GM21515 (cell line): ENCODE measurements around the gene TUBGCP2.

Experiments
- ATAC-seq: cut with Tn5 transposase; IDR thresholded peaks from one replicate; pipeline ENCODE4 v1.9.1; 2021; ENCODE audit not compliant: unreplicated experiment

The TUBGCP2 gene

GRCh38 chr10:133308421-133309099, at the start of gene TUBGCP2, which contains the start of gene ZNF511:
TUBGCP2 (minus strand) TSS chr10:133308872; CDS start chr10:133302941, 5,931 bp downstream.
ZNF511 (plus strand) TSS chr10:133308914; CDS start chr10:133308944, 30 bp downstream.
- ATAC-seq = peak; percentile 74

DNA sequence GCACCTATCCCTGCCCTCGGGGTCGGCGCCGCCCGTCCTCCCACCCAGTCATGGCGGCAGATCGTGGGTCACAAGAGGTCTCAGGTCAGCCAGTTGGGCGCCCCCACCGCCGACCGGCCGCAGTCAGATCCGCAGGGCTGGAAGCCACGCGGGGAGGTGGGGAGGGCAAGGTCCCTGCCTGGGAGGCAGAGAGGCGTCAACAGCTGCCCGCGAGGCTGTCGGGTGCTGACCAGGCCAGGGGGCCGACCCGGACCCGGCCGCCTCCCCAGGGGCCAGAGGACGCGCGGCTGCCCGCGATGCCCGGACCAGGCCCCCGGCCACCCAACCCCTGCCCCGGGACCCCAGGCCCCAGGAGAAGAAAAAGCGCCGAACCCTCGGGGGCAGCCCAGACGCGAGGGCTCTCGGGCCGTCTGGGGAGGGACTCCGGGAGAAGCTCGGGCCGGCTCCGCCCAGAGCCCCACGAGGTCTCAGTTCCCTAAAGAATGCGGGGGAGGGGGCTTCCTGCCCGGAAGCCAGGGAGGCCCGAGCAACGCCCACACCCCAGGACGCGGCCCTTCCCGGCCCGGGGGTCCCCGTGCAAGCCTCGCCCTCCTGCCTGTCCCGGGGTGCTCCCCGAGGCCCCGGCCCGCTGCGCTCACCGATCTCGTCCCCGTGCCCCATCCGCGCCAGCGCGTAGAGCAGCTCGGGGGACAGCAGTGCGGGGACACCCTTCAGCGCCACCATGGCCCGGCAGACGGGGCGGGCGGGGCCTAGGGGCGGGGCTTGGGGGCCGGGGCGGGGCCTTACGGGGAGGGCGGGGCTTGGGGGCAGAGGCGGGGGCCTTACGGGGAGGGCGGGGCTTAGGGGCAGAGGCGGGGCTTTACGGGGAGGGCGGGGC, 48.9 kb upstream of the TUBGCP2 start, which contains the start of gene FUOM:
Gene FUOM, minus strand, starts transcription at position 735 of the 877 bp plus-strand sequence. Its CDS starts 12 bp downstream, at position 723.
- ATAC-seq = peak; percentile 57

DNA sequence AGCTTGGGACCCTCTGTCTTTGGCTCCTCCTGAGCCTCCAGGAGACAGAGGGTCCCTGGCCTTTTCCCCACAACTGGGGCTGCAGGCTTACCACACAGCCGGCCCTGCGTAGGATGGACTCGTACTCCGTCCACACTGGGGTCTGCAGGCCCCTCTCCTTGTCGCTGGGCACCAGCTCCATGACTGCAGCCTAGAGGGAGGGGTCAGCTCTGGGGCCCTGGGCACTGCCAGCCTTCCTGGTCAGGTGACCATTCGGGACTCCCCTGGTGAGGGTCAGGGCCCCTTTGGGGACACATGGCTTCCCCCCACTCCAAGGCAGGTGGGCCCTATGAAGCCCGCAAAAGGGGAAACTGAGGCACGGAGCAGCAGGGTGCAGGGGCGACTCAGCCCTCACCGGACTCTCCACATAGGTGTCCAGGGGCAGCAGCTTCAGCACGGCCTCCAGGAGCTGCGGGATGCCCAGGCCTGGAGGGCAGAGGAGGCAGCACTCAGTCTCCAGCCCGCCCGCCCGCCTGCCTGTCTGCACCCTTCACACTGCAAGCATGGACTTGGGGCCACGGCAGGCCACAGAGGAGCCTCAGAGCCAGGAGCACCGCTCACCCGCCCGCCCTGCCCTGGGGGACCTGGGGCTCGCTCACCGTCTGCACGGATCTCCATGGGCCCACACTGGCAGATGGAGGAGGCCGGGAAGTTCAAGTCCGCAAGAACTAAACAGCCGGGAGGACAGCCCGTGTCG, 48.0 kb upstream of the TUBGCP2 start:
- no peak for ATAC-seq

DNA sequence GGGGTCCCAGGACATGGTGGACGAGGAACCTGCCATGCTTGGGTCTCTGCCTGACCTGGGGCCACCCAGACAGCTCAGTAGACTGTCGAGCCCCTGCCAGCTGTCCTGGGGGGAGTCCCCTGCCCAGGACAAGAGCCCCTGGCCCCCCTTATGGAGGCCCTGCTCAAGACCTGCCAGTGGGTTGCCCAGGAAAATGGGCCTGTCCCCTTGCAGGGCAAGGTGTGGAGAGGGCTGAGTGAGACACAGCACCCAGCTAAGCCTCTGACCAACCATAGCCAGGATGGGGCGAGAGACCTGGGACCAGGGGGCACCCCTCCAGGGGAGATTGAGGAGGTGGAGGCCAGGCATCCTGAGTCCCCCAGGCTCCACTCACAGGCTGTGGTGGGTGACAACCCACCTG, 47.3 kb upstream of the TUBGCP2 start:
- ATAC-seq = no peak

DNA sequence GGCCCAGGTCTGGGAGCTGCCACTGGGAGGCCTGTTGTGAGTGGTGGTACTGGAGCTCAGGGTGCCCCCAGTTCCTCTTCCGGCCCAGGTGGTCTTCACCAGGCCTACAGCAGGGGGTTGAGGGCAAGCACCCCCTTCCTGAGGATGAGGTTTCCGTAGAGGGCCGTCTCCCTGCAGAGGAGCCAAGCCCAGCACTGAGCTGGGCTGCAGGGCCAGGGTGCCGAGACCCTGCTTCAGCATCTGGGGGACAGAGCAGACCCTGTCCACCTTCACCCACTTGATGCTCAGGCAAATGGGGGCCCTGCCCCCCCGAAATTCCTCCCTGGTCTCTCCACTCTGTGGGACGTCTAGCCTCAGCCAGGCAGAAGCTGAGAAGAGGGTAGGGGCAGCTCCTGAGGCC, 46.6 kb upstream of the TUBGCP2 start:
- no peak for ATAC-seq

DNA sequence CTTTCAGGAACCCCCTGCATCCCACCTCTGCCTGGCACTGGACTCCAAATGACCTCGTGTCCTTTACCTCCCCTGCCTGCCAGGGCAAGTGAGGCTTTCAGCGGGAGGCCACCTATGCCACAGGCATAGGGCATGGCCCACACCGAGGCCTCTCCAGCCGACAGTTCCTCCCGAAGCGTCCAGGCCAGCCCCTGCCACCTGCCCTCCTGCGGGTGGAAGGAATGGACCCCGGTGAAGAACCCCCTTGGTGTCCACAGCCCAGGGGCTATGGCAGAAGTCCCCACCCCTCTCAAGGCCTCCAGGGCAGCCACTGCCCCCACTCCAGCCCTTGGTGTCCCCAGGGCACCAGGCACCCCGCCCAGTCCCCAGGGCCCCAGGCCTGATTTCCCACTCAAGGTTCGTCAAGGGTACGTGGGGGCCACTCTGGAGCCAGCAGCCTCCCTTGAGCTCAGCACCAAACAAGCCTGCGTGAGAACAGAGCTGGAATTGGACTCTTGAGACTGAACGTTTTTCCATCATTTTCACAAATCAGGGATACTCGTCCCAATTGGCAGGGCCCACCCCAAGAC, 46.1 kb upstream of the TUBGCP2 start:
- ATAC-seq = no peak

GRCh38 chr10:133353988-133354605, 45.4 kb upstream of the TUBGCP2 start:
- ATAC-seq = no peak

GRCh38 chr10:133353202-133353959, 44.7 kb upstream of the TUBGCP2 start:
- ATAC-seq = no peak

DNA sequence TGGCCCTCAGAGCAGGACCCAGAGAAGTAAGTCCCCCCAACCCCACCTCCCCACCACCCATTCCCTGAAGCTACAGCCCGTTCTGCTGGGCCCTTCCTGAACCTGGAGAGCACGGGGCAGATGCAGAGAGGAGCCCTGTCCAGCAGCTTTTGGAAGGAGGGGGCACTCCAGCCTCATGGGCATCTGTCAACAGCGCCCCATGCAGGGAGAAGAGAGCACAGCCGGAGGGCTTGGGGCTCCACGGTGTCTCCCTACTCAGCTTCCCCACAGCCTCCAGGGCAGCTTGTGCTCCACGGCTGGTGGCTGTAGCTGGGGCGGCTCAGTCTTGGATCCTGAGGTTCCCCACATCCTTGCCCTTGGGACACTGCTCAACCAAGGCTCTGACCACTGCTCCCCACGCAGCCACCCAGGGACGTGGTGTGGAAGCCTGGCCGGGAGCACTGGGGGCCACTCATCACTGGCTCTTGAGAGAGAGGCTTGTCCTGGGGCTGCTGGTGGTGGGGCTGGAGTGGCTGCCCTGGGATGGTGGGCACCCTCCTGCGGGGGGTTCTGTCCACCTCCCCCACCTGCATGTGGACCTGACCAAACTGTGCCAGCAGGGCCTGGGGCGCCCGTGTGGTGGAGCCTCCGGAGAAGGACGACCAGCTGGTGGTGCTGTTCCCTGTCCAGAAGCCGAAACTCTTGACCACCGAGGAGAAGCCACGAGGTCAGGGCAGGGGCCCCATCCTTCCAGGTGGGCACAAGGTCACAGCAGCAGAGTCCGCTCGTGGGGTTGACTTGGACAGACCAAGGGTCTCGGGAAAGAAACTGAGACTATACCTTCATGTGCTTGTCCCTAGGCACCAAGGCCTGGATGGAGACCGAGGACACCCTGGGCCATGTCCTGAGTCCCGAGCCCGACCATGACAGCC, 43.0 kb upstream of the TUBGCP2 start:
- no peak for ATAC-seq

- no peak for ATAC-seq
Measured at GRCh38 chr10:133350950-133351329, 42.3 kb upstream of the TUBGCP2 start.

- no peak for ATAC-seq
Measured at GRCh38 chr10:133350283-133350949, 41.7 kb upstream of the TUBGCP2 start.

- no peak for ATAC-seq
Measured at GRCh38 chr10:133349577-133350011, 40.9 kb upstream of the TUBGCP2 start.

DNA sequence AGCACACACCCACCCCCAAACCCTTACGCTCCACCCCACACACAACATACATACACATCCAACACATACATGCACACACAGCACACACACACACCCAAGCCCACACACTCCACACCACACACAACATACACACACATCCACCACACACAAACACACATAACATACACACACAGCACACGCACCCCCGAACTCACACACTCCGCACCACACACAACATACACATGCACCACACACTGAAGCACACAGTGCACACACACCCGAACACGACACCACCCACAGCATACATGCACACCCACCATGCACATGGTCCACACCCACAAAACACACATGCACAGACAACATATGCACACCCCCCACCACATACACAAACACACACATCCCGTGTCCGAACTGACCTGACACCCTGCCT, 40.5 kb upstream of the TUBGCP2 start:
- ATAC-seq = no peak

DNA sequence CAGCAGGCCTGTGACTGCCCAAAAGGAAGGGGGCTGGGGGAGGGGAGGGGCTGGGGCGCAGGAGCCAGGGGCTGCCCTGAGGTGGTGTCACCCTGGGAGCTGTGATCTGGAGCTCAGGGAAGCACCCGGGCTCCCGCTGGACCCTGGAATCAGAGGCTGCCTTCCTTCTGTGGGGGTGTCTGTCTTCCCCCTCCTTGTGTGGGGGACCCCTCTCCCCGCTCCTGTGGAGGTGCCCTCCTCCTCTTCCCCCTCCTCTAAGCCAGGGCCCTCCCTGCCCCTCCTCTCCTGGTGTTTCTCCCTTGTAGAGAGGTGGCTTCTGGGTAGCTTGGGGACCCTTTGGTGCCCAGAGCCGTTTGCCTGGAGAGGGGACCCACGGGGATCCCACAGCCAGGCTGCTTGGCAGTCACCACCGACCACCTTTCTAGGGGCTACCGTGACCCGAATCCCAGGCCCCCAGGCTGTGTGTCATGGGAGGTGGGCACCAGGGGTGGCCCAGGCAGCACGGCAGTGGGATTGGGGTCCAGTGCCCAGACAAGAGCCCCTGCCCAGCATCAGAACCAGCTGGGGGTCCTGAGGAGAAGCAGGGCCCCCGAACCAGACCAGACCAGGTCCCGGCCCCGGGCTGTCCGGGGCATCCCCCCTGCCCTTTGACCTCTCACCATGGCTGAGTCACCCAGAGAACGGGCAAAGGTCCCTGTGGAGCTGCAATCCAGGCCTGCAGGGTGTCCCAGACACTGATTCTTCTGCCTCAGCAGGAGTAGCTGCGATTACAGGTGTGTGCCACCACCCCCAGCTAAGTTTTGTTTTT, 39.2 kb upstream of the TUBGCP2 start:
- no peak for ATAC-seq

- no peak for ATAC-seq
Measured at GRCh38 chr10:133346413-133346812, 37.7 kb upstream of the TUBGCP2 start.

DNA sequence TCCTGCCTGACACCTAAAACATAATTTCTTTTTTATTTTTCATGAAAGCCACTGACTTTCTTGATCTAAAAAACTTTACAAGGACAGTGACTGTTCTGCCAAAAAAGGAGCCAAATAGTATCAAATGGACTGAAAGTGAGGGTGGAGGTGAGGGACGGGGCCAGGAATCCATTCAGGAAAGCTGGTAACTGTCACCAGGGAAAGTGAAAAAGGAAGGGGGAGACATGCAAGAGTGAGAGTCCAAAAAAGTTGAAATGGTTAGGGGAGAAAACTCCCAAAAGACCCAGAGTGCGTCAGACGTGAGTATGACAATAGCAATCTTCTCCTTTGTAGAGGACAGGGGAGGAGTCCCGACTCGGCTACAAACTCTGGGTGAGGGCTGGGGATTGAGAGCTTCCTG, 35.6 kb upstream of the TUBGCP2 start:
- no peak for ATAC-seq

DNA sequence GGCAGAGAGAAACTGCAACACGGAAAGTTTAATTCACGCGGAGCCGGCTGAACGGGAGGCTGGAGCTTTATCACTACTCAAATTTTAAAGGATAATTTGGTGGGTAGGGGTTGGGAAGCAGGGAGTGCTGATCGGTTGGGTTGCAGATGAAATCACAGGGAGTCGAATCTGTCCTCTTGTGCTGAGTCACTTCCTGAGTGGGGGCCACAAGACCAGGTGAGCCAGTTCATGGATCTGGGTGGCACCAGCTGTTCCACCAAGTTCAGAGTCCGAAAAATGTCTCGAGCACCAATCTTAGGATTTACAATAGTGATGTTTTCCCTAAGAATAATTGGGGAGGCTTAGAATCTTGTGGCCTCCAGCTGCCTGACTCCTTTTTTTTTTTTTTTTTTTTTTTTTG, 34.9 kb upstream of the TUBGCP2 start:
- no peak for ATAC-seq
